T-helper 17 cell (primary cell): Measurements from ENCODE around the gene CNNM2. TPM values are rescaled to one million over a fixed set of nuclear protein-coding genes. Genes with fewer than 3 reads are reported as not detected.
"Not testable (repeated sequence)": the region's sequence is repeated elsewhere in the genome, so short reads cannot be mapped to it uniquely, and the experiment has no call there.

Source experiments
- ATAC-seq: fragments of 150-1000 bp; cut with Tn5 transposase; 2 replicates; pipeline ENCODE4 v1.10.0; 2021; ENCODE audit warnings: mild to moderate bottlenecking, moderate library complexity
- DNase-seq, 3 donors: peaks; one replicate each; pipeline versions ENCODE4 v3.0.0 to v3.0.0-alpha.2; 2020 to 2021
- H3K9me3 ChIP-seq: one replicate; pipeline ENCODE4 v1.7.0; 2013; ENCODE audit warnings: low read length, mild to moderate bottlenecking; ENCODE audit not compliant: control insufficient read depth, poor library complexity, severe bottlenecking
- H3K27ac Mint-ChIP-seq: one replicate; pipeline ENCODE4 v1.8.0; 2022; ENCODE audit warnings: mild to moderate bottlenecking, moderate library complexity, mixed read lengths
- H3K27me3 Mint-ChIP-seq: one replicate; pipeline ENCODE4 v1.8.0; 2022; ENCODE audit warnings: mixed read lengths
- H3K36me3 Mint-ChIP-seq: one replicate; pipeline ENCODE4 v1.8.0; 2022; ENCODE audit warnings: low read depth, mixed read lengths
- H3K4me1 Mint-ChIP-seq: one replicate; pipeline ENCODE4 v1.8.0; 2022; ENCODE audit warnings: mild to moderate bottlenecking, mixed read lengths
- H3K4me3 Mint-ChIP-seq: one replicate; pipeline ENCODE4 v1.8.0; 2022; ENCODE audit warnings: mild to moderate bottlenecking, moderate library complexity, mixed read lengths
- total RNA-seq, 4 donors: library from RNA in 2 of 4; stranded (reverse) in 2 of 4; gene quantifications; one replicate each; pipeline ENCODE4 v1.2.3 and lab custom pipeline; 2022 to 2026

CNNM2 gene
- total RNA-seq, 2 donors from 2014 or later, result 9.2 to 12.5 TPM

- no peaks in the 10 kb centered on the region for H3K9me3 ChIP-seq
- no peak overlapping the region for H3K4me3 Mint-ChIP-seq
- DNase-seq (no peak), ATAC-seq (no peak)
- peaks cover 19% of the 10 kb centered on the region for H3K4me1 Mint-ChIP-seq
- H3K27ac Mint-ChIP-seq, result no peak overlapping the region
- no peaks in the 10 kb centered on the region for H3K27me3 Mint-ChIP-seq
- peaks cover 6% of the 10 kb centered on the region for H3K36me3 Mint-ChIP-seq
Observed at GRCh38 chr10:103064956-103065355, 146.9 kb downstream of the CNNM2 start.

DNA sequence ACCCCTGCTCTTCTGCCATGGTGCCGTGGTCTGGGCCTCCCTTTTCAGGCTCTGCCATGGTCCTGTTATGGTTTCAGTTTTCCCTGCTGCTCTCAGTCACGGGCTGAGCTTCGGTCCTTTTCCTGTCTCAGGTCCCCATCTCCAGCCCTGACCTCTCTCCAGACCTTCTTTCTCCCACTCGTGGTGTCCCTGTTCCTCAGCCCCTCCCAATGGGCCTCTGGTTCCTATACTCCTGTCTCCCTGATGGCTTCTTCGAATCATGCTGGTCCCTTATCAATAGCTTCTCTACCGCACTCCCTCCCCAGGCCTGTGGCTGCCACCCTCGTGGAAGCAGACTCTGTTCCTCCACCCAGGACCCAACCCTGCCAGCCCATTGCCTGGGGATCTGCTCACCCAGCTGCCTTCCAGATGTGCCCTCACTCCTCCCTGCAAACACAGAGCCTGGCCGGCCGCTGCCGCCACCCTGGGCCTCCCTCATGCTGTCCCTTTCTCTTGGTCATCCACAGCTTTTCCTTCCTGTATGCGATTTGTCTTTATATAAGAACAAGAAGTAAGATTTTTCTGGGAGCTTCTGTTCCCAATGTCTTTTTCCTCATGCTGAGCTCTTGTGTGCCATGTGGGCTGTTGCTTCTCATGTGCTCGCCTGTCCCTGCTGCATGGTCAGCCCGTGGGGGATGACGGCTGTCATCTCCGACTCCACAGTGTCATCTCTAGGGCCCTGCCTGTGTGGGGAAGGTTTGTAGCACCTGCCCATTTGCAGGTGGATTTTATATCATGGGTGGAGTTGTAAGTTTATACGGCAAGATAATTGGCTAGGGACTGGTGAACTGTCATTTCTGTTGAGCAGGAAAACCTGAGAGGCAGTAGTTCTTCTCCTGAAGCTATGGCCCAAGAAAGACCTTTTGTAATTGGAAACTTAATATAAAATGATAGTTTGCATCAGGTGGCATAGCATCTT is 148.3 kb downstream of the CNNM2 start:
- no peak for ATAC-seq
- DNase-seq, result no peak
- peaks cover 6% of the 10 kb centered on the region for H3K36me3 Mint-ChIP-seq
- H3K4me3 Mint-ChIP-seq, result no peak overlapping the region
- no peaks in the 10 kb centered on the region for H3K9me3 ChIP-seq
- no peak overlapping the region for H3K27ac Mint-ChIP-seq
- H3K27me3 Mint-ChIP-seq, result no peaks in the 10 kb centered on the region
- peaks cover 28% of the 10 kb centered on the region for H3K4me1 Mint-ChIP-seq

GRCh38 chr10:103067099-103067477 is 149.0 kb downstream of the CNNM2 start:
- H3K4me1 Mint-ChIP-seq, result peaks cover 31% of the 10 kb centered on the region

DNA sequence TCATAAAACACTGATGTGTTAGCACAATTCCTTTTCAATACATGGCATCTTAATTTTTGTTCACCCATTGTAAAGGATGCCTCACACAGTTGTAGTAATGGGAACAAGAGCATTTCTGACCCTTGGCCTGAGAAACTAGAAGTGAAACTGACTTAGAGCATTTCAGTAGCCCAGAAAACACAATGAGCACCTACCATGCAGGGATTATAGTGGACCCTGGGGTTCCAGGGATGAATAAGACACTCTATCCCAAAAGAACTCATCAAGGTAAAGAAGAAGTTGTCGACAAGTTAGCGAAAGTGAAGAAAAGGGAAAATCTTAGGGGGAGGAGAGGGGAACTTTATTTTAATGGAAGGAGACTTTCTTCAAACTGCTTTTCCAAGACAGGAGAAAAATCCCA is 149.4 kb downstream of the CNNM2 start:
- Mint-ChIP-seq H3K27ac (no peak overlapping the region), H3K4me1 (peaks cover 31% of the 10 kb centered on the region), H3K4me3 (no peak overlapping the region), H3K36me3 (peaks cover 6% of the 10 kb centered on the region), H3K27me3 (no peaks in the 10 kb centered on the region)
- DNase-seq (no peak), ATAC-seq (no peak)
- H3K9me3 ChIP-seq, result no peaks in the 10 kb centered on the region

More at GRCh38 chr10:103067099-103067477, 149.0 kb downstream of the CNNM2 start:
- H3K27ac Mint-ChIP-seq, DNase-seq, H3K36me3 Mint-ChIP-seq, H3K9me3 ChIP-seq, H3K27me3 Mint-ChIP-seq, ATAC-seq, H3K4me3 Mint-ChIP-seq: not testable (repeated sequence)

DNA sequence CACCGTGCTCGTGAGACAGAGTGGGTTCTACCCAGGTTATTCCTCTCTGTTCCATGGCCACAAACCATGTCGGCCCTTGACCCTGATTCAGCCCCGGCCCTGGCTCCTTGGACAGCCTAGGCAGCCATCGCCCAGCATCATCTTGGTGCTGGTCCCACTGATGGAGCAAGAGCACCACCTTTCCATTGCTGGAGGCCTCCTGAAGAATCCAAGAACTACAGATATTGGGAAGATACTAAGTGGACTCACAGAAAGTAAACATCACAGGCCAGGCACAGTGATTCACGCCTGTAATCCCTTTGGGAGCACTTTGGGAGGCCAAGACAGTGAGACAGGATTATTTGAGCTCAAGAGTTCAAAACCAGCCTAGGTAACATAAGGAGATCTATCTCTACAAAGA is 149.9 kb downstream of the CNNM2 start:
- Mint-ChIP-seq H3K27ac (no peak overlapping the region), H3K36me3 (peaks cover 6% of the 10 kb centered on the region), H3K27me3 (no peaks in the 10 kb centered on the region), H3K4me1 (peaks cover 31% of the 10 kb centered on the region), H3K4me3 (no peak overlapping the region)
- ATAC-seq (no peak), DNase-seq (no peak)
- H3K9me3 ChIP-seq, result no peaks in the 10 kb centered on the region

DNA sequence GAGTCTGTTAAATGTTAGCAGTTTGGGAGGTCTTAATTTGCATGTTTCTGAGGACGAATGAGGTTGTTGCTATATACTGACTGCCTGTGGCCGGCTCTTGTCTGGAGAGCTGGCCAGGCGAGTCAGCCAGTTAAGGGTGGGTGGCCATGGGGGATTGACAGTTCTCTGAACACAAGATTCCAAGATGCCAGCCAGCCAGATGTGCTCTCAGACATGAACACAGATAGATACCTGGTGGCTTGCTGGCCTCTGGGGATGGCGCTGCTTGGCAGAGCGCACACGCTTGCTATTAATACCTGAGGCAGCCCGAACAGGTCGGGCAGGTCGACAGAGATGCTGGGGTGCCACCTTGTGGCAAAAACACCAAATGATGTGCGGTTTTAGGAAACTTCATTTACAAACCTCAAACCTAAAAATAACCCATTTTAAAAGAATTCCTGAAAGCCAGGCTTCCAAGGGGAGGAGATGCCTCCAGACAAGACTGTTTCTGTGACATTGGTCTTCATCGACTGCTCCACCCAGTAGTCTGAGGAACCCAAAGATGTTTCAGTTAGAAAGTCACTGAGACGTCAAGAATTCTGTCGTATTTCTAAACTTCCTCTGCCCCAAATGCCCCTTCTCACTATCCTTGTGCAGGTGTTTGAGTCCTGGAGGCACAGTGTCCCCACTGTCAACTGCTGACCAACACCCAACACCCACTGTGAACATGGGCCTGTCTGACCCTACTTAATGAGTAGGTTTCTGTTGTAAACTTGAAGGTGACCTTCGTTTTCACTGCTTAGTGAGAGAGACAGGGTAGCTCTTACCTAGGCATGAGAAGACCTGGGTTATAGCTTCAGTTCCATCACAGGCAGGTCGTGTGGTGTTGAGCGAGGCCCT is 151.6 kb downstream of the CNNM2 start:
- H3K27ac Mint-ChIP-seq, result peak overlapping the region; percentile 79
- peaks cover 31% of the 10 kb centered on the region for H3K4me1 Mint-ChIP-seq
- no peak overlapping the region for H3K4me3 Mint-ChIP-seq
- no peaks in the 10 kb centered on the region for H3K9me3 ChIP-seq
- DNase-seq, result peak; percentile 33 to 65 (median 47)
- H3K27me3 Mint-ChIP-seq, result no peaks in the 10 kb centered on the region
- peaks cover 6% of the 10 kb centered on the region for H3K36me3 Mint-ChIP-seq
- ATAC-seq, result peak; percentile 89

DNA sequence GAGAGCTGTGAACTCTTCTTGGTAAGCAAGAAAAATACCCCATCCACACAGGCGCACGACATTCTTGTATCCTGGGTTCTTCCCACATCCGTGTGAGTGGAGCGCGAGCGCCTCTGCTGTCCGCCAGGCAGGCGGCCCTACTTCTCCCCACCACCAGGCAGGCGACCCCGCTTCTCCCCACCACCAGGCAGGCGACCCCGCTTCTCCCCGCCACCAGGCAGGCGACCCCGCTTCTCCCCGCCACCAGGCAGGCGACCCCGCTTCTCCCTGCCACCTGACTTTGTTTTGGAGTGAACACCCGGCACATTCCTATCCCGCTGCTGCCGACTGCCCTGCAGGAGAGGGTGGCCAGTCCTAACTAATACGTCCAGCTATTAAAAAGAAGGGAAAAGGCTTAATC is 154.2 kb downstream of the CNNM2 start:
- Mint-ChIP-seq H3K4me1 (peaks cover 27% of the 10 kb centered on the region), H3K36me3 (peaks cover 5% of the 10 kb centered on the region), H3K4me3 (no peak overlapping the region), H3K27ac (no peak overlapping the region), H3K27me3 (no peaks in the 10 kb centered on the region)
- DNase-seq (no peak), ATAC-seq (no peak)
- no peaks in the 10 kb centered on the region for H3K9me3 ChIP-seq

- peaks cover 24% of the 10 kb centered on the region for H3K4me1 Mint-ChIP-seq
- no peak overlapping the region for H3K27ac Mint-ChIP-seq
- no peaks in the 10 kb centered on the region for H3K9me3 ChIP-seq
- no peak for DNase-seq
- H3K27me3 Mint-ChIP-seq, result no peaks in the 10 kb centered on the region
- H3K36me3 Mint-ChIP-seq, result peaks cover 5% of the 10 kb centered on the region
- ATAC-seq, result no peak
- no peak overlapping the region for H3K4me3 Mint-ChIP-seq
Observed at GRCh38 chr10:103072891-103073290, 154.8 kb downstream of the CNNM2 start.

- H3K4me1 Mint-ChIP-seq, result no peaks in the 10 kb centered on the region
- H3K4me3 Mint-ChIP-seq, result no peak overlapping the region
- DNase-seq, result no peak
- ATAC-seq, result no peak
- no peaks in the 10 kb centered on the region for H3K9me3 ChIP-seq
- peaks cover 5% of the 10 kb centered on the region for H3K36me3 Mint-ChIP-seq
- no peak overlapping the region for H3K27ac Mint-ChIP-seq
- H3K27me3 Mint-ChIP-seq, result no peaks in the 10 kb centered on the region
Observed at GRCh38 chr10:103077020-103077419, 158.9 kb downstream of the CNNM2 start.

- no peaks in the 10 kb centered on the region for H3K4me1 Mint-ChIP-seq
- ATAC-seq (no peak), DNase-seq (no peak)
- no peak overlapping the region for H3K27ac Mint-ChIP-seq
- H3K27me3 Mint-ChIP-seq, result no peaks in the 10 kb centered on the region
- no peak overlapping the region for H3K4me3 Mint-ChIP-seq
- H3K36me3 Mint-ChIP-seq, result peaks cover 5% of the 10 kb centered on the region
- no peaks in the 10 kb centered on the region for H3K9me3 ChIP-seq
Observed at GRCh38 chr10:103077491-103078308, 159.6 kb downstream of the CNNM2 start.

DNA sequence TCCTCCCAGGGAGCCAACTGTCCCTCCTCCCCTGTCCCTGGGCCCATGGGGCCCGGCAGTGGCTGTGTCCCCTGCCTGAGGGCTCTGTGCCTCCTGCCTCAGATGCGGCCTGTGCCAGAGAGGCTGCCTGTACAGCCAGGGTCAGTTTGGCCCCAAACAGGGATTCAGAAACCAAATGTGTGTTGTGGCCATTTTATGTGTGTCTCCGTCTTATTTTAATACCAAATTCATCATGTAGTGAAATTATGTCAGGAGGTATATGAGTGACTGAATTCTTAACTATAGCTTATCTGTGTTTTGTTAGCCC is 160.2 kb downstream of the CNNM2 start:
- no peaks in the 10 kb centered on the region for H3K4me1 Mint-ChIP-seq
- no peak overlapping the region for H3K4me3 Mint-ChIP-seq
- H3K9me3 ChIP-seq, result no peaks in the 10 kb centered on the region
- H3K36me3 Mint-ChIP-seq, result peaks cover 5% of the 10 kb centered on the region
- H3K27me3 Mint-ChIP-seq, result no peaks in the 10 kb centered on the region
- DNase-seq (no peak), ATAC-seq (no peak)
- no peak overlapping the region for H3K27ac Mint-ChIP-seq

DNA sequence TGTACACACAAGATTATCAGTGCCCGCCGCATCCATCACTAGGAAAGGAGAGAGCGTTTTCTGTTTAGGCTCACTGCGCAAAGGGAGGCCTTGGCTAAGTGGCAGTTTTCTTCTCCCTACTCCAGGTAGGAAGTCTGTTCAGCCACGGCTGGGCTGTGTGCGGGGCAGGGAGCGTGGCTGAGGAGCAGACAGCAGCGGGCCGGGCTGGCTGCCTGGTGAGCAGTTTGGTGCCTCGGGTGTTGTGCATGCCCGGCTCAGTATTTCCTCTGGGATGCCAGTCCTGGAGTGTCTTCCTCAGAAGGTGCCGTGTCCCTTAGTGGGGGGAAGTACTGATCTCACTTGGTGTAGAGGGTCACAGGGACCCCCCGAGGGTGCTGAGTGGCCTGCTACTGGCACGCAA is 160.6 kb downstream of the CNNM2 start:
- no peak for ATAC-seq
- H3K9me3 ChIP-seq, result no peaks in the 10 kb centered on the region
- peaks cover 5% of the 10 kb centered on the region for H3K36me3 Mint-ChIP-seq
- no peak overlapping the region for H3K4me3 Mint-ChIP-seq
- DNase-seq, result no peak
- no peak overlapping the region for H3K27ac Mint-ChIP-seq
- no peaks in the 10 kb centered on the region for H3K27me3 Mint-ChIP-seq
- no peaks in the 10 kb centered on the region for H3K4me1 Mint-ChIP-seq

- Mint-ChIP-seq H3K27ac (no peak overlapping the region), H3K4me1 (no peaks in the 10 kb centered on the region), H3K4me3 (no peak overlapping the region), H3K36me3 (peaks cover 5% of the 10 kb centered on the region), H3K27me3 (no peaks in the 10 kb centered on the region)
- DNase-seq (no peak), ATAC-seq (no peak)
- H3K9me3 ChIP-seq, result no peaks in the 10 kb centered on the region
Observed at GRCh38 chr10:103079100-103079499, 161.0 kb downstream of the CNNM2 start.
